Ishikawa (cell line): ENCODE results near the gene ACTMAP.
A peak's percentile ranks its signal among the peaks of the same experiment; 100 is the strongest.

Experiments used
- CEBPB ChIP-seq: IDR thresholded peaks from 2 replicates; pipeline ENCODE4 v1.6.1; 2012
- CREB1 ChIP-seq: IDR thresholded peaks from 2 replicates; pipeline ENCODE4 v1.6.1; 2012; ENCODE audit warnings: low read depth
- EGR1 ChIP-seq: IDR thresholded peaks from 2 replicates; pipeline ENCODE4 v1.6.1; 2012
- EP300 ChIP-seq: IDR thresholded peaks from 2 replicates; pipeline ENCODE4 v1.6.1; 2012; ENCODE audit warnings: borderline replicate concordance
- FOXM1 ChIP-seq: IDR thresholded peaks from 2 replicates; pipeline ENCODE4 v1.6.1; 2012; ENCODE audit warnings: low read depth, borderline replicate concordance
- MAX ChIP-seq: IDR thresholded peaks from 2 replicates; pipeline ENCODE4 v1.6.1; 2012
- NFIC ChIP-seq: IDR thresholded peaks from 2 replicates; pipeline ENCODE4 v1.6.1; 2012
- RAD21 ChIP-seq: IDR thresholded peaks from 2 replicates; pipeline ENCODE4 v1.6.1; 2012; ENCODE audit warnings: low read depth
- REST ChIP-seq: IDR thresholded peaks from 2 replicates; pipeline ENCODE4 v1.6.1; 2012; ENCODE audit warnings: low read depth, mild to moderate bottlenecking
- TAF1 ChIP-seq: IDR thresholded peaks from 2 replicates; pipeline ENCODE4 v1.6.1; 2012; ENCODE audit warnings: low read depth, mild to moderate bottlenecking
- TCF12 ChIP-seq: IDR thresholded peaks from 2 replicates; pipeline ENCODE4 v1.6.1; 2012; ENCODE audit warnings: low read depth
- TEAD4 ChIP-seq: IDR thresholded peaks from 2 replicates; pipeline ENCODE4 v1.6.1; 2012
- USF1 ChIP-seq: IDR thresholded peaks from 2 replicates; pipeline ENCODE4 v1.6.1; 2012
- YY1 ChIP-seq: IDR thresholded peaks from 2 replicates; pipeline ENCODE4 v1.6.1; 2012; ENCODE audit warnings: low read depth
- ZBTB7A ChIP-seq: IDR thresholded peaks from 2 replicates; pipeline ENCODE4 v1.6.1; 2012; ENCODE audit warnings: low read depth

Gene ACTMAP

GRCh38 chr19:40777937-40778705 lies 27.8 kb upstream of the ACTMAP start, which contains the start of gene RAB4B:
Gene RAB4B (plus strand): TSS chr19:40778247. CDS start chr19:40778376, 129 bp downstream.
- TF ChIP-seq TAF1 = peak; percentile 63; the same call in 1 of the 2 replicates
- peak; percentile 80 for TF ChIP-seq YY1
- peak; percentile 15 for TF ChIP-seq CREB1
- TF ChIP-seq EGR1 = 0 out of 2 replicates have a peak, but pooled peaks have one; percentile 13
- no peak; the same call in 1 of the 2 replicates for TF ChIP-seq TCF12
- TF ChIP-seq TEAD4 = peak; percentile 5; the same call in 1 of the 2 replicates
- peak; percentile 38; the same call in 1 of the 2 replicates for TF ChIP-seq MAX
- peak; percentile 46; the same call in 1 of the 2 replicates for TF ChIP-seq USF1
- no peak for TF ChIP-seq CEBPB
- TF ChIP-seq EP300 = no peak

- TF ChIP-seq CREB1 (no peak; the same call in 1 of the 2 replicates), ZBTB7A (peak; percentile 15; the same call in 1 of the 2 replicates)
Observed at GRCh38 chr19:40777645-40777936, 27.3 kb upstream of the ACTMAP start.

GRCh38 chr19:40776932-40777644 lies 26.8 kb upstream of the ACTMAP start:
- TF ChIP-seq EGR1 (no peak), CREB1 (peak; percentile 91), ZBTB7A (peak; percentile 69; the same call in 1 of the 2 replicates)

GRCh38 chr19:40776364-40776763 lies 26.1 kb upstream of the ACTMAP start:
- TF ChIP-seq TAF1 (no peak), REST (no peak), TEAD4 (no peak), CREB1 (no peak), USF1 (no peak), EP300 (no peak)

- TF ChIP-seq EP300 (no peak), NFIC (no peak), YY1 (no peak), CEBPB (no peak), USF1 (no peak), RAD21 (no peak), TAF1 (no peak), CREB1 (no peak), MAX (no peak), TCF12 (no peak), FOXM1 (no peak), ZBTB7A (no peak), TEAD4 (no peak), EGR1 (no peak), REST (no peak)
Observed at GRCh38 chr19:40775632-40776022, 25.4 kb upstream of the ACTMAP start.
